Measurements from ENCODE around the gene ANXA10.
"Not testable (repeated sequence)": the region's sequence is repeated elsewhere in the genome, so short reads cannot be mapped to it uniquely, and the experiment has no call there.

Gene ANXA10

GRCh38 chr4:168164045-168164444 lies 71.7 kb downstream of the ANXA10 start:
- no peak for DNase-seq

GRCh38 chr4:168164915-168165548 lies 72.7 kb downstream of the ANXA10 start:
- DNase-seq = no peak

GRCh38 chr4:168167714-168168284 lies 75.5 kb downstream of the ANXA10 start:
- no peak for DNase-seq

GRCh38 chr4:168174308-168174707 lies 82.0 kb downstream of the ANXA10 start:
- DNase-seq = no peak

- no peak for DNase-seq
Measured at GRCh38 chr4:168177546-168178149, 85.3 kb downstream of the ANXA10 start.

- DNase-seq = peak; percentile 45 to 69 (median 66)
Measured at GRCh38 chr4:168183717-168184571, 91.6 kb downstream of the ANXA10 start.

- DNase-seq = peak in 2 of 3 donors; percentile 18 to 25
Measured at GRCh38 chr4:168188754-168189153, 96.4 kb downstream of the ANXA10 start.

GRCh38 chr4:168197926-168198325 lies 105.6 kb downstream of the ANXA10 start:
- DNase-seq = no peak

DNA sequence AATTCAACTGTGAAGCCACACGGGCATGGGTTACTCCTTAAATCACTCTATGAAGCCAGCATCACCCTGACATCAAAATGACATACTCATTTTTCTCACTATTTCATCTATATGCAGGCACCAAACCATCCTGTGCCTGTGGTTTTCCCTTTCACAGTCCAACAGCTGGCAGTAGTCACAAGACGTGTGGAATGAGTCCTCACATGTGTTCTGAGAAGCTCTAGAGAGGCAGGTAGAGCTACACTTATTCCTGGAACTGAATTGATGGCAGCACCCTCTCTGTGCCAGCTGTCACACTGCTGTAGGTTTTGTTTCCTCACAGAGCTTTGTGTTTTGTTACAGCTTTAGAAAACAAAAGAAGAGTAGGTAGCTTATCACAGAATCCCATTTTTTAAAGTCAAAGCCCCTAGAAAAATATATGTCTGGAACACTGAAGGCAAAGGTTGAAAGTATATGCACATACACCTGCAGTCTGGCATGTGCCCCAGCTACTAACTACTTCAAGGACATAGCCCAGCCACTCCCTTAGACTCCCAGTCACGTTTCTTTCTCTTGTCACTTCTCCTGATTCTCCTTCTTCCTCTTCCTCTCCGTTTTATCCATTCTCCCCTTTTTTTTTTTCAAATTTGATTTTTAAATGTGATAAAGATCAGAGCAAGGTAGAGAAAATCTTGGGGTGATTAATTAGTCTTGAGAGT lies 107.1 kb downstream of the ANXA10 start:
- no peak for DNase-seq

GRCh38 chr4:168200685-168201084 lies 108.3 kb downstream of the ANXA10 start:
- DNase-seq = no peak

GRCh38 chr4:168203233-168203911 lies 111.0 kb downstream of the ANXA10 start:
- no peak for DNase-seq

DNA sequence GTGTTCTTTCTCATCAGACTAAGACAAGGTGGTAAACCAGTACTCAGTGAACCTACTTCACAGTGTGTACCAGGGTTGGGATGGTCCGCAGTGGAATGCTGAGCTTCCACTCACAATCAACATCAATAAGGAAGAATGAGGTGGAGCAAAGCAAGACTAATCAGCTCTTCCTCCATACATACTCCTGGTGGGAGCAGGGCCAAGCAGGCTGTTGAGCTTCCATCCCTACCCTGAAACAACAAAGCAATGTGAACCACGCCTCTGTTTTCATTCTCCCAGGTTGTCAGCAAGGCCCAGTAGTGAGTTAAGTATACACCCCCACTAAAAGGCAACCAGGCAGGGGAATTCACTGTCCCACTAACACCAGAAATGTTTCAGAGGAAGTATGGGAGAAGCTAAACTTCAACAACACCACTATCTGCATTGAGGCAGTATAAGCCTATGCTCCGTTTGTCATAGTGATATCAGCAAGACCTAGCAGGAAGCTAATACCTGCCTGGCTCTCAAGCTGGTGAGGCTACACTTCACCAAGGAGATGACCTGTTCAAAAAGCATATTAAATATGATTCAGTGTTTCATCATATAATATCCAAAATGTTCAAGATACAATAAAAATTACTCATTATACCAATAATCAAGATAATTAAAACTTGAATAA lies 116.7 kb downstream of the ANXA10 start:
- DNase-seq = no peak

GRCh38 chr4:168212656-168213055 lies 120.3 kb downstream of the ANXA10 start:
- peak in 2 of 3 donors; percentile 17 to 37 for DNase-seq

- not testable (repeated sequence) for DNase-seq
Measured at GRCh38 chr4:168213511-168213910, 121.2 kb downstream of the ANXA10 start.

- peak in 2 of 3 donors; percentile 10 to 38 for DNase-seq
Measured at GRCh38 chr4:168218645-168219044, 126.3 kb downstream of the ANXA10 start.

- no peak for DNase-seq
Measured at GRCh38 chr4:168220893-168221292, 128.6 kb downstream of the ANXA10 start.

DNA sequence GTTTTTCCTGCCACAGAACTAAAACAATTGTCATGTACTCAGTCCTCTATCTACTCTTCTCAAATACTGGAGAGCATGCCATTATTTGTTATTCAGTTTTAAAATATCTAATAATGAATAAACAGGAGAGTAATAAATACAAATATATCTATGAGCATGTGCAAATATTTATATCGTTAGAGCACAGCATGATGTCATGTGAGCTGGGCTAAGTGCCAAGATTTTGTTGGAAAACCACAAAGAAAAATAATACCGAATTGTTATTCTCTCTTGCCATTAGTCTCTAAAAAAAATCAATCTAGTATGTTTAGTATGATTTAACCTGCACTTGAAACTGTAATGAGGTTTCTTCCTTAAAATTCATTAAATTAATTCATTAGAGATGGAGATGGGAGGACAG lies 129.0 kb downstream of the ANXA10 start:
- DNase-seq = peak in 2 of 3 donors; percentile 11 to 40
